Testis (tissue), 2 donors: ENCODE data around the gene NR6A1.

Experiments used
- CTCF ChIP-seq, 3 experiments: fragments of 450-650 bp in 2 of 3; fragments of 200-600 bp in 1 of 3; sonication (generic) in 1 of 3; IDR thresholded peaks; one replicate each; pipeline ENCODE4 v1.5.1; 2016 to 2019; ENCODE audit warnings: antibody characterized with exemption in 3 of 3, mild to moderate bottlenecking in 2 of 3, moderate library complexity in 1 of 3
- POLR2A ChIP-seq: fragments of 450-650 bp; IDR thresholded peaks from one replicate; pipeline ENCODE4 v1.6.1; 2017; ENCODE audit warnings: antibody characterized with exemption, mild to moderate bottlenecking, moderate library complexity

- TF ChIP-seq POLR2A (no peak), CTCF (IDR thresholded peaks at IDR 0.05) (no peak)
Observed at GRCh38 chr9:124558777-124559470, 212.2 kb downstream of the NR6A1 start.
